Central memory CD8-positive, alpha-beta T cell (primary cell): ENCODE data around the gene RAB37.

Experiments used
- ATAC-seq: fragments of 150-1000 bp; cut with Tn5 transposase; replicated peaks from 2 replicates; pipeline ENCODE4 v1.10.0; 2022; ENCODE audit warnings: mild to moderate bottlenecking, moderate FRiP score, moderate number of reproducible peaks; ENCODE audit not compliant: poor library complexity, severe bottlenecking; ENCODE audit errors: extremely low read depth
- DNase-seq, 2 donors: peaks; one replicate each; pipeline ENCODE4 v3.0.0; 2021; ENCODE audit warnings: low spot score in 2 of 2
- H3K27ac Mint-ChIP-seq: one replicate; pipeline ENCODE4 v1.8.0; 2022; ENCODE audit warnings: low read depth, mild to moderate bottlenecking, moderate library complexity, mixed read lengths
- H3K27me3 Mint-ChIP-seq: one replicate; pipeline ENCODE4 v1.8.0; 2022; ENCODE audit warnings: mixed read lengths
- H3K36me3 Mint-ChIP-seq: one replicate; pipeline ENCODE4 v1.8.0; 2022; ENCODE audit warnings: mild to moderate bottlenecking, moderate library complexity, mixed read lengths; ENCODE audit not compliant: insufficient read depth
- H3K4me1 Mint-ChIP-seq: one replicate; pipeline ENCODE4 v1.8.0; 2022; ENCODE audit warnings: mixed read lengths
- H3K4me3 Mint-ChIP-seq: one replicate; pipeline ENCODE4 v1.8.0; 2022; ENCODE audit warnings: mild to moderate bottlenecking, moderate library complexity, mixed read lengths
- H3K9me3 Mint-ChIP-seq: one replicate; pipeline ENCODE4 v1.8.0; 2022; ENCODE audit warnings: mixed read lengths

RAB37 gene

GRCh38 chr17:74736513-74737298 is at the start of gene RAB37:
Gene RAB37 (plus strand): TSS chr17:74737256. CDS start chr17:74737273, 17 bp downstream.
- Mint-ChIP-seq H3K27ac (peak within 1 kb of the TSS; percentile 93), H3K4me1 (peaks cover 40% of the 10 kb centered on the region), H3K4me3 (peak within 1 kb of the TSS; percentile 85), H3K36me3 (peaks cover 10% of the 10 kb centered on the region), H3K27me3 (no peaks in the 10 kb centered on the region), H3K9me3 (no peaks in the 10 kb centered on the region)
- ATAC-seq (peak; percentile 15), DNase-seq (peak in 1 of 2 donors; percentile 42)

- H3K4me3 Mint-ChIP-seq: no peak overlapping the region
- peaks cover 21% of the 10 kb centered on the region for H3K27me3 Mint-ChIP-seq
- no peaks in the 10 kb centered on the region for H3K9me3 Mint-ChIP-seq
- ATAC-seq (no peak), DNase-seq (no peak)
- H3K27ac Mint-ChIP-seq: peak overlapping the region; percentile 73
- H3K4me1 Mint-ChIP-seq: no peaks in the 10 kb centered on the region
- H3K36me3 Mint-ChIP-seq: peaks cover 2% of the 10 kb centered on the region
These were observed 49.2 kb upstream of the RAB37 start for GRCh38 chr17:74687886-74688285.

GRCh38 chr17:74690409-74690825 is 46.6 kb upstream of the RAB37 start:
- H3K4me1 Mint-ChIP-seq: no peaks in the 10 kb centered on the region
- H3K9me3 Mint-ChIP-seq: no peaks in the 10 kb centered on the region
- DNase-seq: no peak
- peaks cover 22% of the 10 kb centered on the region for H3K27me3 Mint-ChIP-seq
- ATAC-seq: no peak
- H3K36me3 Mint-ChIP-seq: peaks cover 2% of the 10 kb centered on the region
- H3K4me3 Mint-ChIP-seq: no peak overlapping the region
- no peak overlapping the region for H3K27ac Mint-ChIP-seq

- no peaks in the 10 kb centered on the region for H3K4me1 Mint-ChIP-seq
- peaks cover 2% of the 10 kb centered on the region for H3K36me3 Mint-ChIP-seq
- no peak overlapping the region for H3K4me3 Mint-ChIP-seq
These were observed 45.9 kb upstream of the RAB37 start for GRCh38 chr17:74691151-74691550.

GRCh38 chr17:74694081-74694480 is 43.0 kb upstream of the RAB37 start:
- H3K4me1 Mint-ChIP-seq: no peaks in the 10 kb centered on the region
- H3K4me3 Mint-ChIP-seq: no peak overlapping the region
- peaks cover 2% of the 10 kb centered on the region for H3K36me3 Mint-ChIP-seq
- H3K27ac Mint-ChIP-seq: no peak overlapping the region
- peaks cover 38% of the 10 kb centered on the region for H3K27me3 Mint-ChIP-seq
- no peaks in the 10 kb centered on the region for H3K9me3 Mint-ChIP-seq
- ATAC-seq: no peak
- no peak for DNase-seq

More at GRCh38 chr17:74691151-74691550, 45.9 kb upstream of the RAB37 start:
- DNase-seq (no peak), ATAC-seq (no peak)
- no peaks in the 10 kb centered on the region for H3K9me3 Mint-ChIP-seq
- H3K27me3 Mint-ChIP-seq: peaks cover 30% of the 10 kb centered on the region
- H3K27ac Mint-ChIP-seq: no peak overlapping the region

- H3K27me3 Mint-ChIP-seq: peaks cover 38% of the 10 kb centered on the region
- no peak for DNase-seq
These were observed 41.4 kb upstream of the RAB37 start for GRCh38 chr17:74695629-74696028.

GRCh38 chr17:74697515-74697914 is 39.5 kb upstream of the RAB37 start:
- no peak for ATAC-seq
- peaks cover 36% of the 10 kb centered on the region for H3K27me3 Mint-ChIP-seq
- peaks cover 2% of the 10 kb centered on the region for H3K36me3 Mint-ChIP-seq
- H3K4me1 Mint-ChIP-seq: no peaks in the 10 kb centered on the region
- H3K4me3 Mint-ChIP-seq: no peak overlapping the region
- no peak for DNase-seq
- H3K27ac Mint-ChIP-seq: no peak overlapping the region
- H3K9me3 Mint-ChIP-seq: no peaks in the 10 kb centered on the region

More at GRCh38 chr17:74695629-74696028, 41.4 kb upstream of the RAB37 start:
- no peak overlapping the region for H3K4me3 Mint-ChIP-seq
- no peaks in the 10 kb centered on the region for H3K9me3 Mint-ChIP-seq
- no peak for ATAC-seq
- no peak overlapping the region for H3K27ac Mint-ChIP-seq
- no peaks in the 10 kb centered on the region for H3K4me1 Mint-ChIP-seq
- peaks cover 2% of the 10 kb centered on the region for H3K36me3 Mint-ChIP-seq

- no peak for DNase-seq
- Mint-ChIP-seq H3K4me1 (no peaks in the 10 kb centered on the region), H3K4me3 (no peak overlapping the region), H3K9me3 (no peaks in the 10 kb centered on the region), H3K27ac (no peak overlapping the region), H3K36me3 (no peaks in the 10 kb centered on the region), H3K27me3 (peaks cover 36% of the 10 kb centered on the region)
- ATAC-seq: no peak
These were observed 39.0 kb upstream of the RAB37 start for GRCh38 chr17:74698069-74698468.

- Mint-ChIP-seq H3K9me3 (no peaks in the 10 kb centered on the region), H3K4me1 (no peaks in the 10 kb centered on the region), H3K4me3 (no peak overlapping the region), H3K36me3 (no peaks in the 10 kb centered on the region), H3K27me3 (peaks cover 29% of the 10 kb centered on the region), H3K27ac (no peak overlapping the region)
- ATAC-seq: no peak
- no peak for DNase-seq
These were observed 37.8 kb upstream of the RAB37 start for GRCh38 chr17:74699236-74699635.

GRCh38 chr17:74702116-74702871 is 34.8 kb upstream of the RAB37 start:
- Mint-ChIP-seq H3K4me1 (no peaks in the 10 kb centered on the region), H3K27ac (no peak overlapping the region), H3K27me3 (peaks cover 12% of the 10 kb centered on the region), H3K4me3 (no peak overlapping the region), H3K9me3 (no peaks in the 10 kb centered on the region), H3K36me3 (no peaks in the 10 kb centered on the region)
- DNase-seq (no peak), ATAC-seq (no peak)

- Mint-ChIP-seq H3K9me3 (no peaks in the 10 kb centered on the region), H3K4me1 (no peaks in the 10 kb centered on the region), H3K27me3 (peaks cover 12% of the 10 kb centered on the region), H3K4me3 (no peak overlapping the region), H3K27ac (no peak overlapping the region), H3K36me3 (no peaks in the 10 kb centered on the region)
- DNase-seq (no peak), ATAC-seq (no peak)
These were observed 33.7 kb upstream of the RAB37 start for GRCh38 chr17:74703311-74703710.

- DNase-seq: no peak
- Mint-ChIP-seq H3K36me3 (no peaks in the 10 kb centered on the region), H3K4me1 (no peaks in the 10 kb centered on the region), H3K27ac (no peak overlapping the region), H3K4me3 (no peak overlapping the region), H3K27me3 (peaks cover 12% of the 10 kb centered on the region), H3K9me3 (no peaks in the 10 kb centered on the region)
- ATAC-seq: no peak
These were observed 32.5 kb upstream of the RAB37 start for GRCh38 chr17:74704544-74704943.
